GM12873 (cell line): ENCODE results near the gene L1CAM.

Experiments
- TF ChIP-seq, protein P1 (sequence below): IDR thresholded peaks from 2 replicates; pipeline ENCODE4 v1.5.1; 2012; ENCODE audit warnings: low read depth, mild to moderate bottlenecking, moderate library complexity, low read length, control low read depth; ENCODE audit not compliant: insufficient read depth; ENCODE audit errors: missing control alignments

The L1CAM gene

GRCh38 chrX:153861733-153862310 lies 24.2 kb downstream of the L1CAM start:
- TF ChIP-seq, protein P1, sequence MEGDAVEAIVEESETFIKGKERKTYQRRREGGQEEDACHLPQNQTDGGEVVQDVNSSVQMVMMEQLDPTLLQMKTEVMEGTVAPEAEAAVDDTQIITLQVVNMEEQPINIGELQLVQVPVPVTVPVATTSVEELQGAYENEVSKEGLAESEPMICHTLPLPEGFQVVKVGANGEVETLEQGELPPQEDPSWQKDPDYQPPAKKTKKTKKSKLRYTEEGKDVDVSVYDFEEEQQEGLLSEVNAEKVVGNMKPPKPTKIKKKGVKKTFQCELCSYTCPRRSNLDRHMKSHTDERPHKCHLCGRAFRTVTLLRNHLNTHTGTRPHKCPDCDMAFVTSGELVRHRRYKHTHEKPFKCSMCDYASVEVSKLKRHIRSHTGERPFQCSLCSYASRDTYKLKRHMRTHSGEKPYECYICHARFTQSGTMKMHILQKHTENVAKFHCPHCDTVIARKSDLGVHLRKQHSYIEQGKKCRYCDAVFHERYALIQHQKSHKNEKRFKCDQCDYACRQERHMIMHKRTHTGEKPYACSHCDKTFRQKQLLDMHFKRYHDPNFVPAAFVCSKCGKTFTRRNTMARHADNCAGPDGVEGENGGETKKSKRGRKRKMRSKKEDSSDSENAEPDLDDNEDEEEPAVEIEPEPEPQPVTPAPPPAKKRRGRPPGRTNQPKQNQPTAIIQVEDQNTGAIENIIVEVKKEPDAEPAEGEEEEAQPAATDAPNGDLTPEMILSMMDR, result no peak

- TF ChIP-seq, protein P1, result no peak
Observed at GRCh38 chrX:153861151-153861550, 24.8 kb downstream of the L1CAM start.

GRCh38 chrX:153857348-153857903 lies 28.5 kb downstream of the L1CAM start:
- TF ChIP-seq, protein P1, result no peak

GRCh38 chrX:153854702-153855101 lies 31.3 kb downstream of the L1CAM start:
- TF ChIP-seq, protein P1, result no peak

GRCh38 chrX:153853902-153854267 lies 32.1 kb downstream of the L1CAM start:
- TF ChIP-seq, protein P1, result no peak

GRCh38 chrX:153853180-153853901 lies 32.6 kb downstream of the L1CAM start:
- TF ChIP-seq, protein P1, result no peak

DNA sequence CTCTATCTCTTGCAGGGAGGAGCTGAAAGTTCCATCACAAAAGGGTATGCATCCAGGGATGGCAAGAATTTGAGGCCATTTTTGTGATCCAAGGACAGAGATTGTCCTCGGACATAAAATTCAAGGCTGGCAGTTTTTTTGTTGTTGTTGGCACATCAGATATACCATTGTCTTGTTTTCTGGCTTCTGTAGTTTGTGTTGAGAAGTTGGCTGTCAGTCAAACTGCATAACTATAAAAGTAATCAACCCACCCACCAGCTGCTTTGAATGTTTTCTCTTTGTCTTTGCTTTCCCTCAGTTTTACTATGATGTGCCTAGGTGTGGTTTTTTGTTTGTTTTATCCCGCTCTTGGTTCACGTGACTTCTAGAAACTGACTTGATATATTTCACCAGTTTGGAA lies 34.0 kb downstream of the L1CAM start:
- TF ChIP-seq, protein P1, result no peak
